GM19468 (cell line): ENCODE results near the gene CACNA1H.

Experiments
- ATAC-seq: cut with Tn5 transposase; IDR thresholded peaks from one replicate; pipeline ENCODE4 v1.9.1; 2021; ENCODE audit warnings: mild to moderate bottlenecking, moderate library complexity, moderate number of reproducible peaks; ENCODE audit not compliant: unreplicated experiment; ENCODE audit errors: extremely low read depth

The CACNA1H gene

GRCh38 chr16:1152651-1153259, at the start of gene CACNA1H:
CACNA1H (plus strand) TSS chr16:1153106; CDS start chr16:1153738, 632 bp downstream.
- no peak for ATAC-seq

GRCh38 chr16:1103636-1103980, 49.3 kb upstream of the CACNA1H start:
- ATAC-seq: no peak

- no peak for ATAC-seq
Measured at GRCh38 chr16:1105888-1106620, 46.9 kb upstream of the CACNA1H start.

GRCh38 chr16:1106659-1107058, 46.2 kb upstream of the CACNA1H start:
- no peak for ATAC-seq

- no peak for ATAC-seq
Measured at GRCh38 chr16:1107141-1107540, 45.8 kb upstream of the CACNA1H start.

GRCh38 chr16:1107731-1108130, 45.2 kb upstream of the CACNA1H start:
- no peak for ATAC-seq

- ATAC-seq: no peak
Measured at GRCh38 chr16:1108299-1109252, 44.3 kb upstream of the CACNA1H start.

GRCh38 chr16:1109648-1110047, 43.3 kb upstream of the CACNA1H start:
- ATAC-seq: no peak

- no peak for ATAC-seq
Measured at GRCh38 chr16:1112506-1113184, 40.3 kb upstream of the CACNA1H start.

GRCh38 chr16:1113489-1113888, 39.4 kb upstream of the CACNA1H start:
- ATAC-seq: no peak

- no peak for ATAC-seq
Measured at GRCh38 chr16:1113889-1114526, 38.9 kb upstream of the CACNA1H start.

GRCh38 chr16:1116693-1117077, 36.2 kb upstream of the CACNA1H start:
- no peak for ATAC-seq

- ATAC-seq: no peak
Measured at GRCh38 chr16:1117176-1117900, 35.6 kb upstream of the CACNA1H start.

- no peak for ATAC-seq
Measured at GRCh38 chr16:1117926-1118325, 35.0 kb upstream of the CACNA1H start.

- no peak for ATAC-seq
Measured at GRCh38 chr16:1119129-1119528, 33.8 kb upstream of the CACNA1H start.

GRCh38 chr16:1119766-1120576, 32.9 kb upstream of the CACNA1H start:
- no peak for ATAC-seq

- no peak for ATAC-seq
Measured at GRCh38 chr16:1120577-1120941, 32.3 kb upstream of the CACNA1H start.

- no peak for ATAC-seq
Measured at GRCh38 chr16:1121009-1121408, 31.9 kb upstream of the CACNA1H start.
